Gastrocnemius medialis (tissue), 4 donors: ENCODE data around the gene SURF6. TPM values are rescaled to one million over a fixed set of nuclear protein-coding genes. Genes with fewer than 3 reads are reported as not detected.

Source experiments
- ATAC-seq, 2 donors: fragments of 150-250 bp; one replicate each; pipeline ENCODE4 v1.9.1; 2016
- DNase-seq, 2 donors: peaks; one replicate each; pipeline ENCODE4 v3.0.0-alpha.2; 2019
- H3K27ac ChIP-seq, 4 donors: fragments of 200-600 bp; sonication (generic); 1 replicate in 1 of 4; 2 replicates in 3 of 4; pipeline ENCODE4 v1.5.1; 2016 to 2018; ENCODE audit warnings: mild to moderate bottlenecking in 2 of 4, moderate library complexity in 1 of 4
- H3K27me3 ChIP-seq, 3 donors: fragments of 200-600 bp; sonication (generic) in 2 of 3; 1 replicate in 1 of 3; 2 replicates in 2 of 3; pipeline versions ENCODE4 v1.5.1 to v1.6.0; 2016 to 2019; ENCODE audit warnings: mild to moderate bottlenecking in 1 of 3, moderate library complexity in 1 of 3
- H3K36me3 ChIP-seq, 2 donors: fragments of 200-600 bp; sonication (generic) in 1 of 2; one replicate each; pipeline ENCODE4 v1.5.1; 2017 to 2018
- H3K4me1 ChIP-seq, 2 donors: fragments of 200-600 bp; sonication (generic) in 1 of 2; one replicate each; pipeline ENCODE4 v1.5.1; 2016 to 2017; ENCODE audit warnings: mild to moderate bottlenecking in 2 of 2
- H3K4me3 ChIP-seq, 4 donors: fragments of 200-600 bp; sonication (generic) in 3 of 4; 1 replicate in 1 of 4; 2 replicates in 3 of 4; pipeline ENCODE4 v1.5.1; 2016 to 2019; ENCODE audit warnings: mild to moderate bottlenecking in 2 of 4
- H3K9me3 ChIP-seq, 3 donors: fragments of 200-600 bp; sonication (generic) in 2 of 3; 1 replicate in 1 of 3; 2 replicates in 2 of 3; pipeline ENCODE4 v1.5.1; 2016 to 2019
- CTCF ChIP-seq, 5 experiments: fragments of 450-650 bp in 3 of 5; fragments of 200-600 bp in 2 of 5; sonication (generic) in 2 of 5; IDR thresholded peaks in 4 of 5; conservative IDR thresholded peaks in 1 of 5; 1 replicate in 4 of 5; 2 replicates in 1 of 5; pipeline ENCODE4 v1.5.1; 2016 to 2019; ENCODE audit warnings: antibody characterized with exemption in 5 of 5, mild to moderate bottlenecking in 3 of 5, moderate library complexity in 3 of 5
- POLR2A ChIP-seq, 2 donors: fragments of 450-650 bp; IDR thresholded peaks; one replicate each; pipeline ENCODE4 v1.6.1; 2017; ENCODE audit warnings: antibody characterized with exemption in 2 of 2, mild to moderate bottlenecking in 2 of 2, moderate library complexity in 2 of 2
- in situ Hi-C, 4 donors: fragments of 200-750 bp; cut with MboI; loops; one replicate each; pipeline versions ENCODE4 v1.15.0 to v1.8.0; 2017; ENCODE audit warnings: low sequenced_read_pairs in 4 of 4
- intact Hi-C: fragments of 100-400 bp; cut with DNase I; formaldehyde crosslinking; loops from one replicate; pipeline ENCODE4 v1.15.1; 2023; ENCODE audit warnings: low total_unique reads
- total RNA-seq, 4 donors: library from RNA; depleted of rRNA; stranded (reverse); fragments of >200 nt; gene quantifications; one replicate each; pipeline versions ENCODE4 v1.1.0 to v1.2.3, GENCODE V29; 2016

The SURF6 gene
- total RNA-seq, 4 donors from 2014 or later = 13.4 to 34.2 (median 28.0) TPM

- ATAC-seq = no peak
- in situ Hi-C loops (no loop called here), intact Hi-C loops (no loop called here)
- H3K9me3 ChIP-seq = no peaks in the 10 kb centered on the region
- no peak for DNase-seq
- peaks cover 0 to 49% of the 10 kb centered on the region in 2 donors for H3K36me3 ChIP-seq
- H3K27me3 ChIP-seq = no peaks in the 10 kb centered on the region
- TF ChIP-seq POLR2A (IDR thresholded peaks at IDR 0.05) = no peak
- no peak for TF ChIP-seq CTCF (IDR thresholded peaks at IDR 0.05 in 4 of 5, conservative IDR thresholded peaks at IDR 0.05 in 1 of 5)
- no peak overlapping the region for H3K4me3 ChIP-seq
- H3K27ac ChIP-seq = no peak overlapping the region
- H3K4me1 ChIP-seq = peaks cover 46 to 47% of the 10 kb centered on the region in 2 donors
Observed at GRCh38 chr9:133367221-133367620, 31.2 kb upstream of the SURF6 start.

- Histone ChIP-seq H3K27ac (no peak overlapping the region), H3K36me3 (peaks cover 0 to 57% of the 10 kb centered on the region in 2 donors), H3K4me3 (no peak overlapping the region), H3K27me3 (no peaks in the 10 kb centered on the region), H3K9me3 (no peaks in the 10 kb centered on the region), H3K4me1 (peaks cover 38 to 39% of the 10 kb centered on the region in 2 donors)
- TF ChIP-seq CTCF (IDR thresholded peaks at IDR 0.05 in 4 of 5, conservative IDR thresholded peaks at IDR 0.05 in 1 of 5) = no peak
- TF ChIP-seq POLR2A (IDR thresholded peaks at IDR 0.05) = no peak
- intact Hi-C loops (no loop called here), in situ Hi-C loops (no loop called here)
- no peak for ATAC-seq
- no peak for DNase-seq
Observed at GRCh38 chr9:133366435-133366834, 30.4 kb upstream of the SURF6 start.

GRCh38 chr9:133362359-133363044 lies 26.5 kb upstream of the SURF6 start:
- no peaks in the 10 kb centered on the region for H3K9me3 ChIP-seq
- in situ Hi-C loops = no loop called here
- no peak for TF ChIP-seq CTCF (IDR thresholded peaks at IDR 0.05 in 4 of 5, conservative IDR thresholded peaks at IDR 0.05 in 1 of 5)
- intact Hi-C loops = no loop called here
- H3K36me3 ChIP-seq = peaks cover 0 to 77% of the 10 kb centered on the region in 2 donors
- no peak for ATAC-seq
- H3K27ac ChIP-seq = no peak overlapping the region
- no peak for DNase-seq
- H3K4me3 ChIP-seq = no peak overlapping the region
- H3K4me1 ChIP-seq = peaks cover 0 to 11% of the 10 kb centered on the region in 2 donors
- no peaks in the 10 kb centered on the region for H3K27me3 ChIP-seq

- in situ Hi-C loops (no loop called here), intact Hi-C loops (no loop called here)
Observed at GRCh38 chr9:133361507-133362092, 25.6 kb upstream of the SURF6 start.

More at GRCh38 chr9:133361507-133362092, 25.6 kb upstream of the SURF6 start:
- no peak for ATAC-seq
- H3K9me3 ChIP-seq = no peaks in the 10 kb centered on the region
- H3K27ac ChIP-seq = no peak overlapping the region
- no peak for TF ChIP-seq CTCF (IDR thresholded peaks at IDR 0.05 in 4 of 5, conservative IDR thresholded peaks at IDR 0.05 in 1 of 5)
- no peak for TF ChIP-seq POLR2A (IDR thresholded peaks at IDR 0.05)
- peaks cover 0 to 69% of the 10 kb centered on the region in 2 donors for H3K36me3 ChIP-seq
- H3K4me3 ChIP-seq = no peak overlapping the region
- peaks cover 6 to 13% of the 10 kb centered on the region in 2 donors for H3K4me1 ChIP-seq
- H3K27me3 ChIP-seq = no peaks in the 10 kb centered on the region
- DNase-seq = no peak
